HL-60 (cell line): Measurements from ENCODE around the gene TMEM165.

Experiments used
- POLR2AphosphoS5 ChIP-seq: IDR thresholded peaks from 2 replicates; pipeline ENCODE4 v1.6.1; 2012; ENCODE audit warnings: low read depth
- TF ChIP-seq, protein P1 (sequence below): IDR thresholded peaks from one replicate; pipeline ENCODE4 v1.5.1; 2011; ENCODE audit warnings: low read length, control low read depth, inconsistent platforms; ENCODE audit not compliant: insufficient read depth

DNA sequence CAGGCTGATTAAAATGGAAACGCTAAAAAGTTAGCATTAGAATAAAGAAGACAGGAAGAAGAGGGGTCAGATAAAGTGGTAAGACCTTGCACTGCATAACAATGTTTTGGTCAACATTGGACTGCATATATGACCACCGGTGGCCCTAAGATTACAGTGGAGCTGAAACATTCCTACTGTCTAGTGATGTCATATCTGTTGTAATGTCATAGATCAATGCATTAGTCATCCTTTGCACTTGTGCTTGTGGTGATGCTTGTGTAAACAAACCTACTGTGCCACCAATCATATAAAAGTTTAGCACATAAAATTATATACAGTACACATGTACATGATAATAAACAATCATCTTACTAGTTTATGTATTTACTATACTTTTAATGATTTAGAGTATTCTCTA lies 73.0 kb downstream of the TMEM165 start:
- TF ChIP-seq, protein P1, sequence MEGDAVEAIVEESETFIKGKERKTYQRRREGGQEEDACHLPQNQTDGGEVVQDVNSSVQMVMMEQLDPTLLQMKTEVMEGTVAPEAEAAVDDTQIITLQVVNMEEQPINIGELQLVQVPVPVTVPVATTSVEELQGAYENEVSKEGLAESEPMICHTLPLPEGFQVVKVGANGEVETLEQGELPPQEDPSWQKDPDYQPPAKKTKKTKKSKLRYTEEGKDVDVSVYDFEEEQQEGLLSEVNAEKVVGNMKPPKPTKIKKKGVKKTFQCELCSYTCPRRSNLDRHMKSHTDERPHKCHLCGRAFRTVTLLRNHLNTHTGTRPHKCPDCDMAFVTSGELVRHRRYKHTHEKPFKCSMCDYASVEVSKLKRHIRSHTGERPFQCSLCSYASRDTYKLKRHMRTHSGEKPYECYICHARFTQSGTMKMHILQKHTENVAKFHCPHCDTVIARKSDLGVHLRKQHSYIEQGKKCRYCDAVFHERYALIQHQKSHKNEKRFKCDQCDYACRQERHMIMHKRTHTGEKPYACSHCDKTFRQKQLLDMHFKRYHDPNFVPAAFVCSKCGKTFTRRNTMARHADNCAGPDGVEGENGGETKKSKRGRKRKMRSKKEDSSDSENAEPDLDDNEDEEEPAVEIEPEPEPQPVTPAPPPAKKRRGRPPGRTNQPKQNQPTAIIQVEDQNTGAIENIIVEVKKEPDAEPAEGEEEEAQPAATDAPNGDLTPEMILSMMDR = no peak
- no peak for TF ChIP-seq POLR2AphosphoS5
